GM12872 (cell line): Measurements from ENCODE around the gene PPM1F.

ENCODE experiments used
- CTCF ChIP-seq: IDR thresholded peaks from 3 replicates; pipeline ENCODE4 v1.5.1; 2011; ENCODE audit warnings: low read depth, mild to moderate bottlenecking, low read length, moderate library complexity; ENCODE audit not compliant: insufficient read depth

The PPM1F gene

GRCh38 chr22:21968452-21969129 lies 15.9 kb upstream of the PPM1F start:
- TF ChIP-seq CTCF, result no peak

DNA sequence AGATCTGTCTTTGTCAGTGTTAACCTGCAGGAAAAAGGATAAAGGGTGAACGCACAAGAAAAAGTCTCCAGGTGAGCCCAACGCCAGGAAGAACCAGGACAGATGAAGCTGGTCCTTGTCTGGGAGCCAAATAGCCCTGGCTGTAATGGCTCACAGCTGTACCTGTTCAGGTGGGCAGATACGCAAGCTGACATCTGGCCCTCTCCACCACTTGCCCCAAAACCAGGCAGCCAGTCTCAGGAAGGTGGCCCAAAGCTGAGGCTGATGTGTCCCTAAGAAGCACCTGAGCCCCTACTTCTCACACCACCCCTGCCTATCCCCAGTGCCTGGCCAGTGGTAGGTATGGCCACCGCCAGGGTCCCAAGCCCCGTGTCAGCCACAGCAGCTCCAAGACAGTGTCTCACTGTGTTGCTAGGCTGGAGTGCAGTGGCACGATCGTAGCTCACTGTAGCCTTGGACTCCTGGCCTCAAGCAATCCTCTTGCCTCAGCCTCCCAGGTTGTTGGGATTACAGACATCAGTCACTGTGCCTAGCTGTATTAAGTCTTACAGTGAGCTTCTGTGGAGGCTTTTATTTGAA lies 15.1 kb upstream of the PPM1F start:
- no peak for TF ChIP-seq CTCF

GRCh38 chr22:21966643-21967516 lies 14.2 kb upstream of the PPM1F start:
- no peak for TF ChIP-seq CTCF

- TF ChIP-seq CTCF, result no peak
Measured at GRCh38 chr22:21965762-21966288, 13.2 kb upstream of the PPM1F start.

DNA sequence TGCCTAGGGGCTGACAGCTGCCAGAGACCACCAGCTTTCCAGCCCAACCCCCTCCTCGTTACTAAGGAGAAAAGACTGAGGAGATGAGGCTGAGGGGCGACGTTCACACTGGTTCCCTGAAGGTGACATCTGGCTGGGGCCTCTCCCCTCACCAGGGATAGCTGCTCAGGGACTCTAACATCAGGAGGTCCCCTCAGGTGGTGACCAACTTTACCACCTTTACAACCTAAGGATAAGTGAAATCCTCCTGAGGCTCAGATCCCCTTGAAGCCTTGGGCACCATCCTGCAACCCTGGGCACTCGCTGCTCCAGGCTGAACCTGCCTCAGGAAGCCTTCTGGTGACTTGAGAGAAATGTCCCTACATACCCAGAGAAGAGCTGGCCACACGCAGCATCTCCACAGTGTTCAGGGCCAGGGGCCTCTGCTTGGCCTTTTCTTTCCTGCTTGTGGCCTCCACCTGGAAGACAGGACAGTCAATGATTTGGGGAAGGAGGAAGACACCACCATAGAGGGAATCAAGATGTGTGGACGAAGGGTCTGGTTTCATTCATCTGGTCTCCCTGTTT lies 12.4 kb upstream of the PPM1F start:
- TF ChIP-seq CTCF, result no peak

DNA sequence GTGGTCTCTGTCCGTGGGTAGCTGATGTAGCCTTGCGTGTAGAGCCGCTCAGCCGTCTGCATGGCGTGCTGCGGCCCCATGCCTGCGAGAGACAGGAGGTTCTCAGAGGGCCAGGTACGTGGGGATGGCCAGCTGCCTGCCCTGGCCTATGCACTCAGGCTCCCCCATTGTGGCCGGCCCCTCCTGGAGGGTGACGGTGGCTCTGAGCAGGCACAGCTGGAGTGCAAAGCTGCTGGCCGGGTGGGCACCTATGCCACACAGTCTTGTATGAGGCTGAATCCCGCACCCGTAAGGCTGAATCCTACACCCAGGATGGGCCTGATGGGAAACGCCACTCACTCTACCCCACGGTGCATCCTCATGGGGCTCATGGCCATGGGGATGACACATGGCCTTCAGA lies 11.6 kb upstream of the PPM1F start:
- TF ChIP-seq CTCF, result no peak

DNA sequence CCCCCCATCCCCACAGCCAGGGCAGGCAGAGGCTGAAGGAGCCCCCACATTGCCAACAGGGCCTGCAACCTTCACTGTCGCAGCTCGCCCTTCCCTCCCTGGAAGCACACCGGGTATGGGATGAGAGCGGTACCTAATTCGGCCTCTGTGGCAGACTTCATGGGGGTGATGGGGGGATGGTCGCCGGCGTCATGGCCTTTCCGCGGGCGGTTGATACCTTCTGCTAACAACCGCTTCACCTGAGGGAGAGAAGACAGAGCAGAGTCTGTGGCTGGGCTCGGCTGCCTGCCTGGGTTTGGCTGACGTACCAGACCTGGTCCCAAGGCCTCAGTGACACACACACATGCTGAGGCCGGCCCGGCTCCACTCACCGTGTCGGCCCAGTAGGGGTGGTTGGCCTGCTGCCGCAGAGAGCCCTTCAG lies 11.2 kb upstream of the PPM1F start:
- TF ChIP-seq CTCF, result no peak
